NB4 (cell line): ENCODE results near the gene FST.

Experiments
- DNase-seq: peaks from one replicate; pipeline ENCODE4 v3.0.0; 2010; ENCODE audit warnings: low read depth
- H3K4me3 ChIP-seq: one replicate; pipeline ENCODE4 v1.5.1; 2011; ENCODE audit warnings: mild to moderate bottlenecking, low read depth, low read length, moderate library complexity
- MYC ChIP-seq: IDR thresholded peaks from 2 replicates; pipeline ENCODE4 v1.6.1; 2011; ENCODE audit warnings: low read depth, low read length
- POLR2A ChIP-seq: IDR thresholded peaks from 2 replicates; pipeline ENCODE4 v1.6.1; 2011; ENCODE audit warnings: mild to moderate bottlenecking; ENCODE audit not compliant: insufficient read length; ENCODE audit errors: extremely low read depth
- TF ChIP-seq, protein P1 (sequence below): IDR thresholded peaks from one replicate; pipeline ENCODE4 v1.5.1; 2012; ENCODE audit warnings: low read depth, low read length
- TF ChIP-seq, protein P2 (sequence below): IDR thresholded peaks from 2 replicates; pipeline ENCODE4 v1.6.1; 2011; ENCODE audit warnings: low read depth, low read length

The FST gene

DNA sequence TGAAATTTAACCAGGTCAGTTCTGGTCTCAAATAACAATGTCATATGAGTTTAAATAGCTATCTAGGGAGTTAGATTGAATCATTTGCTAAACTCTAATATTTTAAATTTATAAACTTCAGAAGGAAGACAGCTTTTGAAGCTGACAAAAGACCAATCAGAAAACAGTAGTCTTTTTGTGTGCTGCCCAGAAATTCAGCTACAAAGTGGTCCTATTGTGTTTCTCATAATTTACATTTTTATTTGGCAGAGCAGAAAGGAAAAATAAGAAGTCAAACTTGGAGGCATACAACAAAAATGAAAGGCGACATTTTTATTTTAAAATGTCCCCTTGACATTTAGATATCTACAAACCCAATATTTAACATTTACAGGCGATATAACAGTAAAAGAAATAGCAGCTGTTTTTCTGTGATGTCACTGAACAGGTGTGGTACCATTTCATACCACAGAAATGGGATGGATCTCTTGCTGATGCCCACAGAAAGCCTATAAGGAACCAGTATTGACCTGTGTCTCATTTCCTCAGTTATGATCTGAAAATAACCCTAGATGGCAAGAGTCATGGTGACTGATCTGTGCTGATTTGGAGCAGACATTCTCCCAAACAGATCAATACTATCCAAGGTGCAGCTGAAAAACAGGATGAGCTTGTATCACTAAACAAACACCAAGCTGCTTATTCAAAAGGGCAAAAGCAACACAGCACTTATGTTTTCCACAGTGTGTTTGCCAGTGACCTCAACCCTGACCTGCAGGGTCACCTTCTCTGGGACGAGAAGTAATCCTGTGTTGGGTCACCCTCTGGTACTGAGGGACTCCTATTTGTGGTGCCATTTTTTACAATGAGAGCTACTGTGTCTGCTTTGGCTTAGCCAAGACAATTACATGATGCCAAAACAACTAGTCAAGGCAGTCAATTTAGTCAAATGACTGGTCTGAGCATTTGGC, 3.6 kb upstream of the FST start:
- no peak for DNase-seq
- TF ChIP-seq POLR2A (no peak), MYC (no peak)
- TF ChIP-seq, protein P1, sequence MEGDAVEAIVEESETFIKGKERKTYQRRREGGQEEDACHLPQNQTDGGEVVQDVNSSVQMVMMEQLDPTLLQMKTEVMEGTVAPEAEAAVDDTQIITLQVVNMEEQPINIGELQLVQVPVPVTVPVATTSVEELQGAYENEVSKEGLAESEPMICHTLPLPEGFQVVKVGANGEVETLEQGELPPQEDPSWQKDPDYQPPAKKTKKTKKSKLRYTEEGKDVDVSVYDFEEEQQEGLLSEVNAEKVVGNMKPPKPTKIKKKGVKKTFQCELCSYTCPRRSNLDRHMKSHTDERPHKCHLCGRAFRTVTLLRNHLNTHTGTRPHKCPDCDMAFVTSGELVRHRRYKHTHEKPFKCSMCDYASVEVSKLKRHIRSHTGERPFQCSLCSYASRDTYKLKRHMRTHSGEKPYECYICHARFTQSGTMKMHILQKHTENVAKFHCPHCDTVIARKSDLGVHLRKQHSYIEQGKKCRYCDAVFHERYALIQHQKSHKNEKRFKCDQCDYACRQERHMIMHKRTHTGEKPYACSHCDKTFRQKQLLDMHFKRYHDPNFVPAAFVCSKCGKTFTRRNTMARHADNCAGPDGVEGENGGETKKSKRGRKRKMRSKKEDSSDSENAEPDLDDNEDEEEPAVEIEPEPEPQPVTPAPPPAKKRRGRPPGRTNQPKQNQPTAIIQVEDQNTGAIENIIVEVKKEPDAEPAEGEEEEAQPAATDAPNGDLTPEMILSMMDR = no peak
- TF ChIP-seq, protein P2, sequence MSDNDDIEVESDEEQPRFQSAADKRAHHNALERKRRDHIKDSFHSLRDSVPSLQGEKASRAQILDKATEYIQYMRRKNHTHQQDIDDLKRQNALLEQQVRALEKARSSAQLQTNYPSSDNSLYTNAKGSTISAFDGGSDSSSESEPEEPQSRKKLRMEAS = no peak
- no peak overlapping the region for H3K4me3 ChIP-seq

DNA sequence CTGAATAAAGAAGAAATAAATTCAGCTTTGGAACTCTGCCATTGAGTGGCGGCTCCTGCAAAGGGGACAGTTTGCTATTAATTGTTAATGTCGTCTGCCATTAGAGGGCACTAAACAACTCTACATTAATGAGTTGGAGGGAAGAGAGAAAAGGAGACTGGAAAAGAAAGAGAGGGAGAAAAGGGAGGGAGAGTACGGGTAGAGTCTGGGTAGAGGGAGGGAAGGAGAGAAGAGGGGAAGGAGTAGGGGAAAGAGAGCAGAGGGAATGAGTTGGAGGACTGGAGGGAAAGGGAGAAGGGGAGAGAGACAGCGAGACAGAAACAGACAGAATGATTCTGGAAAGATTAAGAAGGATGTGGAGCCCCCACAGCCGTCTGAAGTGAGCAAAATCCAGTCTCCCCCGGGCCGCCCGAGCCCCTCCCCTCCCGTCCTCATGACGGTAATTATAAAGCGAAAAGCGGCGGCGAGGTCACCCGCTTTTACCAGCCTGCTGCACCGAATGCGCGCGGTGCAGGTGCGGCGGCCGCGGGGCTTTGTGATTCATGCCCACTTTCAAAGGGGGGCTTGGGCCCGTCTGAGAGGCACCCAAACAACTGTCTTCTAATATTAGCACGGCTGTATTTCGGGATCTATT, 1.9 kb upstream of the FST start:
- peak; percentile 52 for DNase-seq

DNA sequence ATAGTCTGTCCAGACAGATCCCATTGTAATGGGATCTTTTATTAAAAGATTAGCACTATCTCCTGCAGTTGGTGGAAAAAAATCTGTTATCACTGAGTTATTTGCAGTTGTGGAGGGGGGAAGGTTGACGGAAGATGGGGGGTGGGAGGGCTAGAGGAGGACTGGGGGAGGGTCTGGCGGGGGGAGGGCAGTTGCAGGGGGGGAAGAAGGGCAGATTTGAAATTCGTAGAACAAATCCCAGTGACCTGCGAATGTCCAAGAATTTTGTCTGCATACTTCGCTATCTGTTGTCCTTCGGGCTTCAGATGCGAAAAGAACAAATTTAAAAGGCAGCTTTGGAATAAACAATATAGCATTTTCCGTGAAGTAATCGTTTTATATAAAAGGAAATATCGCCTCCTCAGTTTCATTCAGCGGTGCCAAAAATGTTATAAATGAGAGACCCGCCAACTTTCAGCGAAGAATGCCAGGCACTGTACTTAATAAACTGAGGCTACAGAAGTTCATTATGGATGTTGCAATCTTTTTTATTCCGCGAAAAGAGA, 1.3 kb upstream of the FST start:
- H3K4me3 ChIP-seq = no peak overlapping the region
- TF ChIP-seq, protein P2 = no peak
- TF ChIP-seq, protein P1 = no peak
- no peak for TF ChIP-seq MYC
- no peak for TF ChIP-seq POLR2A
- no peak for DNase-seq

More for the DNA sequence above, 1.9 kb upstream of the FST start:
- no peak overlapping the region for H3K4me3 ChIP-seq
- no peak for TF ChIP-seq MYC
- TF ChIP-seq, protein P1 = peak; percentile 27

DNA sequence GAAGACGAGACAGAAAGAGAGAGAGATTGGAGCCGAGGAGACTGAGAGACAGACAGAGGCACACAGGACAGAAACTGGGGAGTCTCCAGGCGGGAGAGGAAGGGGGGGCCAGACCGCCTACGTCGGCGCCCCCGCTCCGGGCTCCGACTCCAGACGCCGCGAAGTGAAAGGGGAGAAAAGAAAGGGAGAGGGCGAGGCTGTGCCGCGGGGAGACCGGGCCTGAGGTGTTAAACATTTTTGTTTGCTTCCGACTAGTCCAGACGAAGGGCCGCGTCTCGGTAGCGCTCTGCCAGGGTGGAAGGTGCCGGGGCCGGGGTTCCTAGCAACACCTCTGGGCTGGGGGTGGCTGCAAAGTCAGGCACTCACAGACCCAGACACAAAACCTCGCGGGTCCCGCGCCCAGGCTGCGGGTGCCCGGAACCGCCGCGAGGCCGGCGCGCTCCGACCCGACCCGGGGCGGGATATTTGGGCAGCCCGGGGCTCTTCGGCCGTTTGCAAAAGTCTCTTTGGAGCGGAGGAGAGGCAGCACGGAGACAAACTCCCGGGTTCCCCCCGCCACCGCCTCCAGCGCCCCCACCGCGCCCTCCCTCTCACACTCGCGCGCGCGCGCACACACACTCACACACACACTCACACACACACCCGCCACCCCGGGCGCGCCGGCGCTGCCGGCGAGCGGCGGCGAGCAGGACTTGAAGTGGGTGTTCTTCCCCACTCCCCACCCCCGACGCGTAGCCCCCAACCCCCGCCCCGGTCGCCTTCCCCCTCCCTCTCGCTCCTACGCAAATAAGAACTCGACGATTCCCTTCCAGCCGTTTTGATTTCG, 626 bp upstream of the FST start:
- DNase-seq = peak; percentile 32
- H3K4me3 ChIP-seq = no peak overlapping the region

More for the DNA sequence above, 626 bp upstream of the FST start:
- TF ChIP-seq, protein P2 = no peak
- TF ChIP-seq, protein P1 = no peak
- TF ChIP-seq MYC (no peak), POLR2A (no peak)
